Thyroid gland (tissue), 4 donors: ENCODE results near the gene HYAL3. TPM values are rescaled to one million over a fixed set of nuclear protein-coding genes. Genes with fewer than 3 reads are reported as not detected.
A peak's percentile ranks its signal among the peaks of the same experiment; 100 is the strongest.

Experiments used
- DNase-seq, 2 donors: peaks; one replicate each; pipeline ENCODE4 v3.0.0-alpha.2; 2019
- H3K27ac ChIP-seq, 3 donors: fragments of 200-600 bp; sonication (generic); 1 replicate in 2 of 3; 2 replicates in 1 of 3; pipeline ENCODE4 v1.5.1; 2016 to 2019; ENCODE audit warnings: mild to moderate bottlenecking in 1 of 3, moderate library complexity in 1 of 3
- H3K27me3 ChIP-seq: fragments of 200-600 bp; sonication (generic); one replicate; pipeline ENCODE4 v1.5.1; 2019
- H3K36me3 ChIP-seq, 2 donors: fragments of 200-600 bp; sonication (generic); one replicate each; pipeline ENCODE4 v1.5.1; 2016 to 2019
- H3K4me1 ChIP-seq, 2 donors: fragments of 200-600 bp; sonication (generic); one replicate each; pipeline ENCODE4 v1.5.1; 2017 to 2019
- H3K4me3 ChIP-seq, 3 donors: fragments of 200-600 bp; sonication (generic); replicated peaks in 1 of 3; 1 replicate in 2 of 3; 2 replicates in 1 of 3; pipeline ENCODE4 v1.5.1; 2016; ENCODE audit warnings: mild to moderate bottlenecking in 1 of 3
- H3K9me3 ChIP-seq: fragments of 200-600 bp; sonication (generic); one replicate; pipeline ENCODE4 v1.5.1; 2017
- CTCF ChIP-seq, 6 experiments: fragments of 200-600 bp in 3 of 6; fragments of 450-650 bp in 3 of 6; sonication (generic) in 3 of 6; IDR thresholded peaks; one replicate each; pipeline ENCODE4 v1.5.1; 2016 to 2019; ENCODE audit warnings: antibody characterized with exemption in 6 of 6, mild to moderate bottlenecking in 2 of 6, inconsistent platforms in 1 of 6, moderate library complexity in 1 of 6
- POLR2A ChIP-seq, 2 donors: fragments of 450-650 bp; IDR thresholded peaks; one replicate each; pipeline ENCODE4 v1.6.1; 2017; ENCODE audit warnings: antibody characterized with exemption in 2 of 2, mild to moderate bottlenecking in 2 of 2, moderate library complexity in 1 of 2
- WGBS, 2 donors: methylation state at CpG; one replicate each; pipeline ENCODE4 v1.1.5; 2017; 5-methylcytosine and 5-hydroxymethylcytosine counted together
- intact Hi-C: fragments of 100-400 bp; cut with DNase I; formaldehyde crosslinking; loops from one replicate; pipeline ENCODE4 v1.15.1; 2023
- total RNA-seq, 4 donors: library from RNA; depleted of rRNA; stranded (reverse); fragments of >200 nt; gene quantifications; one replicate each; pipeline ENCODE4 v1.2.3, GENCODE V29; 2016

HYAL3 gene
- total RNA-seq, 4 donors from 2014 or later, result 2.7 to 6.7 (median 3.8) TPM

- Histone ChIP-seq H3K4me3 (peak within 1 kb of the TSS; percentile 45 to 92 (median 78)), H3K27me3 (no peaks in the 10 kb centered on the region), H3K36me3 (peaks cover 24 to 26% of the 10 kb centered on the region in 2 donors), H3K9me3 (no peaks in the 10 kb centered on the region), H3K27ac (peak within 1 kb of the TSS; percentile 20 to 75 (median 68)), H3K4me1 (peaks cover 15 to 18% of the 10 kb centered on the region in 2 donors)
- 5 to 6% methylated on average over 7 to 8 of the region's 67 CpGs for WGBS, 2 donors
- DNase-seq, result peak; percentile 98
- intact Hi-C loops, result loop anchor here (5.0 kb wide), 1 partner anchor 35 kb away; the partner anchor contains the start of gene TUSC2
- TF ChIP-seq CTCF (IDR thresholded peaks at IDR 0.05) (no peak), POLR2A (IDR thresholded peaks at IDR 0.05) (peak in 1 of 2 donors; percentile 62)
Measured at GRCh38 chr3:50292159-50293078, 6.8 kb downstream of the HYAL3 start, which contains the start of gene IFRD2. IFRD2 (minus strand) TSS chr3:50292429; CDS start chr3:50292274, 155 bp downstream.

GRCh38 chr3:50290161-50290641 is 9.0 kb downstream of the HYAL3 start:
- Histone ChIP-seq H3K27ac (no peak overlapping the region), H3K36me3 (peaks cover 26 to 28% of the 10 kb centered on the region in 2 donors), H3K4me1 (peaks cover 15 to 18% of the 10 kb centered on the region in 2 donors), H3K27me3 (no peaks in the 10 kb centered on the region), H3K9me3 (no peaks in the 10 kb centered on the region), H3K4me3 (no peak overlapping the region)
- intact Hi-C loops, result loop anchor here (5.0 kb wide), 1 partner anchor 37 kb away; the partner anchor contains the start of gene TUSC2
- no peak for DNase-seq
- 91 to 93% methylated on average over 13 to 16 of the region's 16 CpGs for WGBS, 2 donors
- TF ChIP-seq POLR2A (IDR thresholded peaks at IDR 0.05) (no peak), CTCF (IDR thresholded peaks at IDR 0.05) (no peak)

- H3K4me1 ChIP-seq, result peaks cover 15 to 18% of the 10 kb centered on the region in 2 donors
- 100% methylated on average over 2 of the region's 6 CpGs; no CpG with 5 or more reads in 1 of the 2 donors for WGBS, 2 donors
- no peak for DNase-seq
- H3K9me3 ChIP-seq, result no peaks in the 10 kb centered on the region
- intact Hi-C loops, result no loop called here
- H3K27me3 ChIP-seq, result no peaks in the 10 kb centered on the region
- peaks cover 26 to 28% of the 10 kb centered on the region in 2 donors for H3K36me3 ChIP-seq
- no peak for TF ChIP-seq POLR2A (IDR thresholded peaks at IDR 0.05)
- TF ChIP-seq CTCF (IDR thresholded peaks at IDR 0.05), result no peak
- H3K27ac ChIP-seq, result no peak overlapping the region
- H3K4me3 ChIP-seq, result no peak overlapping the region
Measured at GRCh38 chr3:50289130-50289529, 10.1 kb downstream of the HYAL3 start.

DNA sequence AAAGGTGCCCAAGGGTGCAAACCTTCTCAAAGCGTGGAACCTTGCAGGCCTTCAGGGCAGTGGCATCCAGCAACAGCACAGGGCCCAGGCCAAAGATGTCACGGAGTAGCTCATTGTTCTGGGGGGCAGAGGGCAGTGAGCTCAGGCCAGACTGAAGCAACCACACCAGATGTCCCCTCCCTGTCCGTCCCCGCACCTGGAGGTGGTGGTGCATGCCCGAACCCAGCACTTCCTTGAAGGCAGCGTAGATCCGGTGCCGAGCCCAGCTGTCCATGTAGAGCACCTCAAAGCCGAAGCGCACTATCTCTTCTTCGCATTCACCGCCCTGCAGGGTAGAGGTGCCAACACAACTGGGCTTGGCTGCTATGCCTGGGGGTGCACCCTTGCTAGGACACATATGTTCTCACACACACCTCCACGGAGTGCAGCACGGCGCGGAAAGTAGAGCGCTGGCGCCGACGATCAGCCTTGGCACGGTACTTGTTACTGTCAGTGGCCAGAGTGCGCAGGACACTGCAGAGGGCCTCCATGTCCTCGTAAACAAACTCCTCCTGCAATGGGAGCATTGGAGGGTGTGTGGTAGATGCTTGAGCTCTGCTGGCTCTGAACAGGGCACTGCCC is 10.7 kb downstream of the HYAL3 start:
- H3K9me3 ChIP-seq, result no peaks in the 10 kb centered on the region
- 96 to 97% methylated on average over 20 to 23 of the region's 23 CpGs for WGBS, 2 donors
- no peaks in the 10 kb centered on the region for H3K27me3 ChIP-seq
- intact Hi-C loops, result no loop called here
- H3K4me3 ChIP-seq, result no peak overlapping the region
- peaks cover 26 to 28% of the 10 kb centered on the region in 2 donors for H3K36me3 ChIP-seq
- DNase-seq, result no peak
- H3K4me1 ChIP-seq, result peaks cover 15 to 18% of the 10 kb centered on the region in 2 donors
- no peak overlapping the region for H3K27ac ChIP-seq
- TF ChIP-seq POLR2A (IDR thresholded peaks at IDR 0.05) (no peak), CTCF (IDR thresholded peaks at IDR 0.05) (no peak)
